Measurements from ENCODE around the gene RAB15. TPM values are rescaled to one million over a fixed set of nuclear protein-coding genes. Genes with fewer than 3 reads are reported as not detected.

Gene RAB15
- total and polyA plus RNA-seq, 2 of the 8 experiments (the other 6 are each of a cell fraction or from before 2014, with no cell fraction given): 38.8 to 58.1 TPM

DNA sequence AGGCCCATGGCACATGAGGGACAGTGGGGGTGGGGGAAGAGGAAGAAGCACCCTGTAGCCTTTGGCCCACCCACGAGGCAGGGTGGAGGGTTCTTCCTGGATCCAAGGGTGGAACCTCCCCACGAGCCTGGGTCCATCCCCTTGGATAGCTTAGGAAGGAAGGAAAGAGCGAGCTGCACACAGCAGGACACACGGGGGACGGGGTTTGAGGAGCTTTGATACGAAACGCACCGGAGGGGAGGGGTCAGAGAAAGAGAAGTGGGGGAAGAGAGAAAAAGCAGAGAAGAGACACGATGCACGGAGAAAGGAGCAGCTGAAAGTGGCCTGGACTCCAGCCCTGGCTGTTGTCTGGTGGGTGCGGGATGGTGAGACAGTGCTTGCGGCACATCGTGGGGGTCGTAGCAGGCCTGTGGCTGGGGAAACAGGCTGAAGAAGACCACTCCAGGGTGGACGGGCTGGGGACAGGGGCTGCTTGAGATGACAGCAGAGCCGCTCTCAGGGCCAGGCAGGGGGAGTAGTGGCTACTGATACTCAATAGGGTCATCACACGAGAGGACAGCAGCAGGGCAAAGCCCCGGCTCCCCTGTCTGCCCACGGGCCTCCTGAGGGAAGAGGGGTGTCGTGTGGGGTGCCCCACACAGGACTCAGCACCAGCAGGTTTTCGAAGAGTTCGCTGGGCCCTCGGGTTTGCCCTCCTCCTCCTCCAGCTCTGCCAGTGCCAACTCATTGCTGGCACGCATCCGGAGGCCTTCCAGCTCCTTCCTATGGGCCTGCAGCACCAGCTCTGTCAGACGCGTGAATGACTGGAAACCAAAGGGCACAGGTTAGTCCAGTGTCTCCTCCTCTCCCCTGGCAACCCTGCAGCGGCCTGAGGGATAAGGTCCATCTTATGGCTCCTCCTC lies 24.2 kb downstream of the RAB15 start:
- no peaks in the 10 kb centered on the region for H3K79me1 ChIP-seq (ENCODE audit: low read depth, low read length)
- no peaks in the 10 kb centered on the region for H3K27me3 ChIP-seq (replicated peaks in 1 of 4; ENCODE audit: control insufficient read depth in 3 of 4, extremely low read depth in 1 of 4, insufficient read depth in 3 of 4, low read length in 3 of 4)
- H2BK12ac ChIP-seq (ENCODE audit: low read depth, low read length): no peak overlapping the region
- H3K9ac ChIP-seq (replicated peaks in 1 of 4; ENCODE audit: extremely low read depth in 1 of 4, low read depth in 3 of 4, low read length in 3 of 4): no peak overlapping the region
- H4K91ac ChIP-seq (replicated peaks; ENCODE audit: insufficient read length, low read length): no peak overlapping the region
- H3K4me1 ChIP-seq (replicated peaks in 1 of 4; ENCODE audit: control insufficient read depth in 3 of 4, insufficient read depth in 4 of 4, low read length in 3 of 4): peaks cover 0 to 5% (median under 1%) of the 10 kb centered on the region in 4 experiments; a peak in 4 of 7 replicates
- no peak overlapping the region for H3K18ac ChIP-seq (ENCODE audit: extremely low read depth, low read length)
- ChIA-PET CTCF (ENCODE audit: partially characterized antibody) (interaction anchor here (0.9 to 3.4 kb wide), 9 partner anchors 9 to 125 kb away, joined by 3 to 16 read pairs (median 4); partner anchors contain the start of gene FNTB), POLR2A (ENCODE audit: partially characterized antibody) (interaction anchor here (1.0 to 2.8 kb wide), 2 partner anchors 18 to 22 kb away, joined by 3 to 9 read pairs; no protein-coding TSS in a partner anchor)
- no peak overlapping the region for H2BK20ac ChIP-seq (ENCODE audit: low read length)
- H2BK5ac ChIP-seq (ENCODE audit: low read depth, low read length): peak overlapping the region; percentile 39; the same call in 1 of the 2 replicates
- H3K27ac ChIP-seq (ENCODE audit: low read depth, low read length): no peak overlapping the region; the same call in 1 of the 2 replicates
- DNase-seq (ENCODE audit: low read depth in 1 of 2, low spot score in 2 of 2) (no peak), FAIRE-seq (no peak)
- H3K23me2 ChIP-seq (ENCODE audit: low read depth, low read length): no peaks in the 10 kb centered on the region
- no peak overlapping the region for H2BK15ac ChIP-seq (ENCODE audit: low read length)
- no peak overlapping the region for H4K5ac ChIP-seq (ENCODE audit: insufficient read length, low read depth, low read length)
- no peak overlapping the region for H2BK120ac ChIP-seq (replicated peaks; ENCODE audit: low read depth, low read length)
- no peak overlapping the region for H3K23ac ChIP-seq (ENCODE audit: insufficient read length)
- 0 out of 3 replicates have a peak, but pooled peaks of 1 of the 2 experiments have one; percentile 19 for TF ChIP-seq POLR2A (IDR thresholded peaks at IDR 0.05; ENCODE audit: control extremely low read depth in 1 of 2, low read depth in 2 of 2, low read length in 2 of 2)
- TF ChIP-seq, protein P1, sequence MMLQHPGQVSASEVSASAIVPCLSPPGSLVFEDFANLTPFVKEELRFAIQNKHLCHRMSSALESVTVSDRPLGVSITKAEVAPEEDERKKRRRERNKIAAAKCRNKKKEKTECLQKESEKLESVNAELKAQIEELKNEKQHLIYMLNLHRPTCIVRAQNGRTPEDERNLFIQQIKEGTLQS (IDR thresholded peaks at IDR 0.05; ENCODE audit: insufficient read depth, low read depth, low read length): no peak
- peaks cover 5 to 38% (median 13%) of the 10 kb centered on the region in 4 experiments; a peak in 4 of 8 replicates for H3K36me3 ChIP-seq (ENCODE audit: control insufficient read depth in 2 of 4, insufficient read depth in 4 of 4, low read length in 3 of 4)
- no peak overlapping the region for H3K56ac ChIP-seq (replicated peaks; ENCODE audit: insufficient read length, low read depth, low read length)
- H4K8ac ChIP-seq (ENCODE audit: extremely low read depth, insufficient read depth, low read length): no peak overlapping the region
- no peak overlapping the region for H3K4me2 ChIP-seq (ENCODE audit: insufficient read depth in 1 of 2, low read depth in 2 of 2, low read length in 2 of 2)
- no peak overlapping the region for H3K4ac ChIP-seq (replicated peaks; ENCODE audit: insufficient read length, low read depth, low read length)
- no peak overlapping the region for H3K14ac ChIP-seq (ENCODE audit: insufficient read length)
- no peaks in the 10 kb centered on the region for H3K9me3 ChIP-seq (ENCODE audit: insufficient read depth in 2 of 2, low read depth in 1 of 2, low read length in 1 of 2)
- H2AK5ac ChIP-seq (ENCODE audit: low read depth, low read length): no peak overlapping the region
- H2AFZ ChIP-seq (ENCODE audit: low read length): no peak overlapping the region
- H3K79me2 ChIP-seq (ENCODE audit: control insufficient read depth in 1 of 2, insufficient read depth in 2 of 2, low read length in 2 of 2): no peaks in the 10 kb centered on the region
- no peaks in the 10 kb centered on the region for H4K20me1 ChIP-seq (replicated peaks in 1 of 2; ENCODE audit: control insufficient read depth in 1 of 2, insufficient read depth in 2 of 2, low read length in 2 of 2)
- no peak overlapping the region for H3K4me3 ChIP-seq (ENCODE audit: extremely low read depth in 1 of 4, insufficient read depth in 2 of 4, low read depth in 3 of 4, low read length in 4 of 4)
- WGBS, 2 experiments (ENCODE audit: extremely low coverage in 1 of 2, insufficient coverage in 1 of 2, insufficient read length in 1 of 2, insufficient replicate concordance in 2 of 2, low coverage in 1 of 2, low lambda C conversion rate in 2 of 2, missing lambda C conversion rate in 1 of 2): 91% methylated on average over 28 of the region's 28 CpGs; no CpG with 5 or more reads in 1 of the 2 experiments

Measured in H1 (cell line).